HEK293 (cell line): ENCODE measurements around the gene MRPL34.
A peak's percentile ranks its signal among the peaks of the same experiment; 100 is the strongest.

ENCODE experiments used
- CTCF ChIA-PET: fragments of 350-600 bp; formaldehyde crosslinking; extraction: SDS; loops from one replicate; lab custom pipeline; 2021; ENCODE audit warnings: antibody characterized with exemption; lab: Yijun Ruan, JAX
- POLR2A ChIA-PET: fragments of 300-600 bp; formaldehyde crosslinking; extraction: SDS; loops from one replicate; lab custom pipeline; 2020; ENCODE audit warnings: antibody characterized with exemption, inconsistent platforms; lab: Yijun Ruan, JAX
- H3K27ac ChIP-seq: fragments of 200-500 bp; sonication (Bioruptor generic); 2 replicates; pipeline ENCODE4 v1.5.1; 2014; ENCODE audit warnings: low read depth, low read length, control low read depth, inconsistent platforms; ENCODE audit errors: extremely low read depth
- H3K36me3 ChIP-seq, 2 experiments: fragments of 200-500 bp in 1 of 2; sonication (Bioruptor generic) in 1 of 2; 1 replicate in 1 of 2; 2 replicates in 1 of 2; pipeline ENCODE4 v1.5.1; 2014 to 2017; ENCODE audit warnings: inconsistent platforms in 2 of 2, low read length in 2 of 2; ENCODE audit not compliant: control insufficient read depth in 2 of 2, insufficient read depth in 1 of 2
- H3K4me1 ChIP-seq: fragments of 200-500 bp; sonication (Bioruptor generic); 2 replicates; pipeline ENCODE4 v1.5.1; 2014; ENCODE audit warnings: mild to moderate bottlenecking, low read length, inconsistent platforms; ENCODE audit not compliant: control insufficient read depth, insufficient read depth
- H3K4me3 ChIP-seq: 2 replicates; pipeline ENCODE4 v1.5.1; 2011; ENCODE audit warnings: low read depth, mild to moderate bottlenecking, control low read depth, low read length, moderate library complexity
- H3K9me3 ChIP-seq: fragments of 200-500 bp; sonication (Bioruptor generic); 2 replicates; pipeline ENCODE4 v1.5.1; 2014; ENCODE audit warnings: low read depth, low read length, inconsistent platforms; ENCODE audit not compliant: control insufficient read depth, insufficient read depth
- FEZF1 ChIP-seq: fragments of 450-650 bp; formaldehyde crosslinking; IDR thresholded peaks from 2 replicates; pipeline ENCODE4 v1.5.1; 2016; ENCODE audit warnings: missing biosample characterization, missing genetic modification characterization
- KLF9 ChIP-seq: fragments of 450-650 bp; formaldehyde crosslinking; IDR thresholded peaks from 2 replicates; pipeline ENCODE4 v1.5.1; 2016; ENCODE audit warnings: missing biosample characterization, missing genetic modification characterization, low read depth
- OSR2 ChIP-seq: fragments of 450-650 bp; formaldehyde crosslinking; IDR thresholded peaks from 2 replicates; pipeline ENCODE4 v1.5.1; 2016; ENCODE audit warnings: missing biosample characterization, missing genetic modification characterization
- SCRT1 ChIP-seq: fragments of 450-650 bp; formaldehyde crosslinking; IDR thresholded peaks from 2 replicates; pipeline ENCODE4 v1.5.1; 2016; ENCODE audit warnings: missing biosample characterization, missing genetic modification characterization, borderline replicate concordance
- TRIM28 ChIP-seq: IDR thresholded peaks from 2 replicates; pipeline ENCODE4 v1.6.1; 2011; ENCODE audit warnings: low read length, control low read depth, borderline replicate concordance
- ZEB2 ChIP-seq: fragments of 450-650 bp; formaldehyde crosslinking; IDR thresholded peaks from 2 replicates; pipeline ENCODE4 v1.5.1; 2016; ENCODE audit warnings: missing biosample characterization, missing genetic modification characterization
- ZNF10 ChIP-seq: fragments of 450-650 bp; formaldehyde crosslinking; IDR thresholded peaks from 2 replicates; pipeline ENCODE4 v1.5.1; 2017; ENCODE audit warnings: missing biosample characterization, missing genetic modification characterization
- ZNF138 ChIP-seq: fragments of 450-650 bp; formaldehyde crosslinking; IDR thresholded peaks from 2 replicates; pipeline ENCODE4 v1.5.1; 2016; ENCODE audit warnings: missing biosample characterization, missing genetic modification characterization, borderline replicate concordance
- ZNF140 ChIP-seq: fragments of 450-650 bp; formaldehyde crosslinking; IDR thresholded peaks from 2 replicates; pipeline ENCODE4 v1.5.1; 2016; ENCODE audit warnings: missing biosample characterization, missing genetic modification characterization
- ZNF184 ChIP-seq: fragments of 450-650 bp; IDR thresholded peaks from 2 replicates; pipeline ENCODE4 v1.5.1; 2018; ENCODE audit warnings: missing biosample characterization, mild to moderate bottlenecking, missing genetic modification characterization
- ZNF2 ChIP-seq: fragments of 450-650 bp; formaldehyde crosslinking; IDR thresholded peaks from 2 replicates; pipeline ENCODE4 v1.5.1; 2016; ENCODE audit warnings: missing biosample characterization, missing genetic modification characterization
- ZNF211 ChIP-seq: fragments of 450-650 bp; formaldehyde crosslinking; IDR thresholded peaks from 2 replicates; pipeline ENCODE4 v1.5.1; 2016; ENCODE audit warnings: low read depth, missing biosample characterization, missing genetic modification characterization
- ZNF223 ChIP-seq: fragments of 450-650 bp; formaldehyde crosslinking; IDR thresholded peaks from 2 replicates; pipeline ENCODE4 v1.5.1; 2016; ENCODE audit warnings: missing biosample characterization, missing genetic modification characterization
- ZNF335 ChIP-seq: fragments of 450-650 bp; formaldehyde crosslinking; conservative IDR thresholded peaks from 2 replicates; pipeline ENCODE4 v1.5.1; 2016; ENCODE audit warnings: missing biosample characterization, missing genetic modification characterization
- ZNF341 ChIP-seq: fragments of 450-650 bp; formaldehyde crosslinking; IDR thresholded peaks from 2 replicates; pipeline ENCODE4; 2016; ENCODE audit warnings: low read depth, missing biosample characterization, missing genetic modification characterization
- ZNF391 ChIP-seq: fragments of 450-650 bp; formaldehyde crosslinking; IDR thresholded peaks from 2 replicates; pipeline ENCODE4 v1.5.1; 2016; ENCODE audit warnings: low read depth, missing biosample characterization, missing genetic modification characterization, borderline replicate concordance
- ZNF423 ChIP-seq: fragments of 450-650 bp; formaldehyde crosslinking; IDR thresholded peaks from 2 replicates; pipeline ENCODE4 v1.5.1; 2016; ENCODE audit warnings: missing biosample characterization, missing genetic modification characterization
- ZNF433 ChIP-seq: fragments of 450-650 bp; formaldehyde crosslinking; IDR thresholded peaks from 2 replicates; pipeline ENCODE4 v1.5.1; 2016; ENCODE audit warnings: missing biosample characterization, missing genetic modification characterization, low read depth
- ZNF510 ChIP-seq: fragments of 450-650 bp; formaldehyde crosslinking; IDR thresholded peaks from 2 replicates; pipeline ENCODE4 v1.5.1; 2018; ENCODE audit warnings: mild to moderate bottlenecking, missing genetic modification characterization, missing biosample characterization; ENCODE audit not compliant: insufficient replicate concordance
- ZNF555 ChIP-seq: fragments of 450-650 bp; formaldehyde crosslinking; conservative IDR thresholded peaks from 2 replicates; pipeline ENCODE4 v1.5.1; 2017; ENCODE audit warnings: missing biosample characterization, mild to moderate bottlenecking, missing genetic modification characterization, inconsistent platforms
- ZNF600 ChIP-seq: fragments of 450-650 bp; formaldehyde crosslinking; IDR thresholded peaks from 2 replicates; pipeline ENCODE4 v1.5.1; 2016; ENCODE audit warnings: missing biosample characterization, missing genetic modification characterization
- ZNF747 ChIP-seq: fragments of 450-650 bp; formaldehyde crosslinking; IDR thresholded peaks from 2 replicates; pipeline ENCODE4 v1.5.1; 2016; ENCODE audit warnings: missing biosample characterization, missing genetic modification characterization
- ZNF791 ChIP-seq: fragments of 450-650 bp; formaldehyde crosslinking; IDR thresholded peaks from 2 replicates; pipeline ENCODE4 v1.5.1; 2016; ENCODE audit warnings: missing biosample characterization, missing genetic modification characterization
- ZNF792 ChIP-seq: fragments of 450-650 bp; formaldehyde crosslinking; IDR thresholded peaks from 2 replicates; pipeline ENCODE4 v1.5.1; 2016; ENCODE audit warnings: missing biosample characterization, missing genetic modification characterization
- TF ChIP-seq, protein P1 (sequence below): fragments of 450-650 bp; formaldehyde crosslinking; IDR thresholded peaks from 2 replicates; pipeline ENCODE4 v1.5.1; 2016; ENCODE audit warnings: missing biosample characterization, missing genetic modification characterization
- TF ChIP-seq, protein P2 (sequence below): fragments of 450-650 bp; formaldehyde crosslinking; IDR thresholded peaks from 2 replicates; pipeline ENCODE4 v1.5.1; 2017; ENCODE audit warnings: missing biosample characterization, missing genetic modification characterization

Gene MRPL34

DNA sequence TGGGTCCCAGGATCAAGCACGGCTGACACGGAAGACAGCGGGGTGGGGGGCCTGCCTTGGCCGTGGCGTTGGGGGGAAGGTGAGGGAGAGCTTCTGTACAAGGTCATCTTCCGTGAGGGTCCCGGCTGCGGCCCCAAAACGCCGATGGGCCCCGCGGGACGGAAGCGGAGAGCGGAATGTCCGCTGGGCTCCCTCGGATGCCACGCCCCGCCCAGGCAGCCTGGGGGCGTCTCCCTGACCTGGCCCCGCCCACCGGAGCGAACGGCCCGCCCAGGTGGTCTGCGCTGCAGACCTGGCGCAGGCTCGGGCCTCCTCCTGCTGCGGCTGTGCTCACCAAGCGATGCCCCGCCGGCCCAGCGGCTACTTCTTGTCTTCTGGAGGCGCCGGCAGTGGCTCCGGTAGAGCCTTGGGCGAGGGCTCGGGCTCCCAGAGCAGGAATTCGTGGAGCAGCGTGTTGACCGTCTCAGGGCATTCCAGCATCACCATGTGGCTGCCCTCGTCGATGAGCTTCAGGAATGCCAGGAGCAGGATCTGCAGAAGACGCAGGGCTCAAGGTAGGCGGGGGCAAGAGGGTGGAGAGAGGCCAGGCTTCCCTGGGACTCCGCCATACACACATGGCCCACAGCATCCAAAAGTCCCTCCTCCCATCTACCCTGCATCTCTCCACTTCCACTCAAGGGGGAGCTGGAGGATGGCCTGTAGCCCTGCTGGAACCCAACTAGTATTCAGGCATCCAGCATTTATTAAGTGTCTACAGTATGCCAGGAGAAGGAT, 13.2 kb upstream of the MRPL34 start (continued):
- TF ChIP-seq ZNF600 (tag by site-specific recombination) (0 out of 2 replicates have a peak, but pooled peaks have one; percentile 31), ZNF140 (tag by site-specific recombination) (no peak), ZNF138 (tag by site-specific recombination) (no peak), ZNF341 (tag by site-specific recombination) (no peak), ZNF2 (peak; percentile 20; the same call in 1 of the 2 replicates), ZNF792 (tag by site-specific recombination) (peak; percentile 99), ZNF791 (tag by site-specific recombination) (no peak), ZNF223 (tag by site-specific recombination) (no peak), OSR2 (tag by site-specific recombination) (no peak), ZNF211 (tag by site-specific recombination) (no peak)
- TF ChIP-seq, protein P1, sequence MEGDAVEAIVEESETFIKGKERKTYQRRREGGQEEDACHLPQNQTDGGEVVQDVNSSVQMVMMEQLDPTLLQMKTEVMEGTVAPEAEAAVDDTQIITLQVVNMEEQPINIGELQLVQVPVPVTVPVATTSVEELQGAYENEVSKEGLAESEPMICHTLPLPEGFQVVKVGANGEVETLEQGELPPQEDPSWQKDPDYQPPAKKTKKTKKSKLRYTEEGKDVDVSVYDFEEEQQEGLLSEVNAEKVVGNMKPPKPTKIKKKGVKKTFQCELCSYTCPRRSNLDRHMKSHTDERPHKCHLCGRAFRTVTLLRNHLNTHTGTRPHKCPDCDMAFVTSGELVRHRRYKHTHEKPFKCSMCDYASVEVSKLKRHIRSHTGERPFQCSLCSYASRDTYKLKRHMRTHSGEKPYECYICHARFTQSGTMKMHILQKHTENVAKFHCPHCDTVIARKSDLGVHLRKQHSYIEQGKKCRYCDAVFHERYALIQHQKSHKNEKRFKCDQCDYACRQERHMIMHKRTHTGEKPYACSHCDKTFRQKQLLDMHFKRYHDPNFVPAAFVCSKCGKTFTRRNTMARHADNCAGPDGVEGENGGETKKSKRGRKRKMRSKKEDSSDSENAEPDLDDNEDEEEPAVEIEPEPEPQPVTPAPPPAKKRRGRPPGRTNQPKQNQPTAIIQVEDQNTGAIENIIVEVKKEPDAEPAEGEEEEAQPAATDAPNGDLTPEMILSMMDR: peak; percentile 37; the same call in 1 of the 2 replicates
- TF ChIP-seq, protein P2, sequence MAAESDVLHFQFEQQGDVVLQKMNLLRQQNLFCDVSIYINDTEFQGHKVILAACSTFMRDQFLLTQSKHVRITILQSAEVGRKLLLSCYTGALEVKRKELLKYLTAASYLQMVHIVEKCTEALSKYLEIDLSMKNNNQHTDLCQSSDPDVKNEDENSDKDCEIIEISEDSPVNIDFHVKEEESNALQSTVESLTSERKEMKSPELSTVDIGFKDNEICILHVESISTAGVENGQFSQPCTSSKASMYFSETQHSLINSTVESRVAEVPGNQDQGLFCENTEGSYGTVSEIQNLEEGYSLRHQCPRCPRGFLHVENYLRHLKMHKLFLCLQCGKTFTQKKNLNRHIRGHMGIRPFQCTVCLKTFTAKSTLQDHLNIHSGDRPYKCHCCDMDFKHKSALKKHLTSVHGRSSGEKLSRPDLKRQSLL (tag by site-specific recombination): peak; percentile 61; the same call in 1 of the 2 replicates

DNA sequence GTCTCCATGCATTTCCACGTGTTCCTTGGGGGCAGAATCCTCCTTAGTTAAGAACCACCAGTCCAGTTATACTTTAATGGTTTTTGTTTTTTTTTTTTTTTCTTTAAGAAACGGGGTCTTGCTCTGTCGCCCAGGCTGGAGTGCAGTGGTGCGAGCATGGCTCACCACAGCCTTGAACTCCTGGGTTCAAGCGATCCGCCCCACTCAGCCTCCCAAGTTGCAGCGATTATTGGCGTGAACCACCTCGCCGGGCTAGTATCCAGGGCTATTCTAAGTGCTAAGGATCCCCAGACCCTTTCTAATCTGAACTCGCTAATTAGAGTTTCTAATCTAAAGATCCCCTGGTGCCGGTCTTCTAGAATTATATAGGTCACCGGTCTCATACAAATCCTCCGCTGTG, 12.1 kb upstream of the MRPL34 start:
- H3K4me3 ChIP-seq: no peak overlapping the region
- TF ChIP-seq ZNF184 (tag by site-specific recombination) (no peak), TRIM28 (no peak), FEZF1 (tag by site-specific recombination) (no peak), ZNF423 (tag by site-specific recombination) (no peak), ZEB2 (tag by site-specific recombination) (no peak), ZNF10 (tag by site-specific recombination) (no peak), ZNF510 (tag by site-specific recombination) (no peak), KLF9 (tag by site-specific recombination) (no peak), SCRT1 (tag by site-specific recombination) (no peak), ZNF391 (tag by site-specific recombination) (no peak), ZNF747 (tag by site-specific recombination) (no peak), ZNF555 (no peak), ZNF335 (no peak), ZNF433 (tag by site-specific recombination) (no peak)
- H3K9me3 ChIP-seq: no peaks in the 10 kb centered on the region
- ChIA-PET POLR2A (interaction anchor here (0.8 to 1.4 kb wide), 2 partner anchors 12 to 40 kb away, joined by 3 to 8 read pairs; partner anchors contain the start of gene MRPL34), CTCF (interaction anchor here (0.6 to 1.8 kb wide), 5 partner anchors 10 to 137 kb away, joined by 3 to 9 read pairs (median 4); partner anchors contain the start of genes ABHD8 and MRPL34)
- H3K27ac ChIP-seq: no peak overlapping the region
- H3K4me1 ChIP-seq: no peaks in the 10 kb centered on the region
- peaks cover 0 to 37% of the 10 kb centered on the region in 2 experiments; a peak in 2 of 3 replicates for H3K36me3 ChIP-seq
